ENCODE measurements around the gene PACSIN2. TPM values are rescaled to one million over a fixed set of nuclear protein-coding genes. Genes with fewer than 3 reads are reported as not detected.

PACSIN2 gene
- total RNA-seq, 1 donor from 2014 or later = 93.7 TPM

- Mint-ChIP-seq H3K27me3 (ENCODE audit: unreplicated experiment) (no peaks in the 10 kb centered on the region), H3K4me1 (ENCODE audit: unreplicated experiment) (peaks cover 28% of the 10 kb centered on the region), H3K9me3 (ENCODE audit: unreplicated experiment) (no peaks in the 10 kb centered on the region), H3K36me3 (ENCODE audit: low read depth, unreplicated experiment) (no peaks in the 10 kb centered on the region), H3K4me3 (ENCODE audit: unreplicated experiment) (no peak overlapping the region), H3K27ac (ENCODE audit: unreplicated experiment) (peak overlapping the region; percentile 30)
- TF ChIP-seq CTCF (IDR thresholded peaks at IDR 0.05; ENCODE audit: unreplicated experiment) = no peak
- no peak for DNase-seq (ENCODE audit: low spot score)
Observed at GRCh38 chr22:42932197-42932519, 82.8 kb downstream of the PACSIN2 start.

GRCh38 chr22:42931421-42932196, 83.3 kb downstream of the PACSIN2 start:
- no peaks in the 10 kb centered on the region for H3K36me3 Mint-ChIP-seq (ENCODE audit: low read depth, unreplicated experiment)
- H3K27ac Mint-ChIP-seq (ENCODE audit: unreplicated experiment) = peak overlapping the region; percentile 30
- no peak overlapping the region for H3K4me3 Mint-ChIP-seq (ENCODE audit: unreplicated experiment)
- no peak for TF ChIP-seq CTCF (IDR thresholded peaks at IDR 0.05; ENCODE audit: unreplicated experiment)
- no peaks in the 10 kb centered on the region for H3K27me3 Mint-ChIP-seq (ENCODE audit: unreplicated experiment)
- peaks cover 28% of the 10 kb centered on the region for H3K4me1 Mint-ChIP-seq (ENCODE audit: unreplicated experiment)
- no peak for DNase-seq (ENCODE audit: low spot score)
- no peaks in the 10 kb centered on the region for H3K9me3 Mint-ChIP-seq (ENCODE audit: unreplicated experiment)

DNA sequence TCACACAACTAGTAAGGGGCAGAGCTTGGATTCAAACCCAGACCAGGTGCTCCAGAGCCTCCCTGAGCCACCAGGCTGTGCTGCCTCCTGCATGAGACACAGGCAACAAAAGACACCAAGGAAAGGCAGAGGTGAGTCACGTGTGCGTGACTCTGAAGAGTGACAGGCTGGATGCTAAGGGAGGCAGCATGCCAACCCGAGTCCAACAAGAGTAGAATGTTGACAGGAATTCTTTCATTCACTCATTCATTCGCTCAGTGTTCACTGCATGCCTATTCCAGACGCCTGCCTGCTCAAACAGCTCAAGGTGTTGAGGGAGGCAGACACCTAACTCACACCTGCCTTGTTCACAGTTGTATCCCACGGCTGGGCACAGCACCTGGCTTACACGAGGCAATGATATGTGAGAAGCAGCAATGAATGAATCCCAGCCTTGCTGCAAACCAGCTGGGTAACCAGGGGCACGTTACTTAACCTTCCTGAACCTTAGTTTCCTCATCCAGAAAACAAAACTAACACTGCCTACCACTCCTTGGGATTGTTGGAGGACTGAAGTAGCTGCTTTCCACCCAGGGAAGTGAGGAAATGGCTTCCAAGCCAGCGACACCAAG, 84.0 kb downstream of the PACSIN2 start:
- no peaks in the 10 kb centered on the region for H3K36me3 Mint-ChIP-seq (ENCODE audit: low read depth, unreplicated experiment)
- no peak for TF ChIP-seq CTCF (IDR thresholded peaks at IDR 0.05; ENCODE audit: unreplicated experiment)
- no peaks in the 10 kb centered on the region for H3K9me3 Mint-ChIP-seq (ENCODE audit: unreplicated experiment)
- peaks cover 33% of the 10 kb centered on the region for H3K4me1 Mint-ChIP-seq (ENCODE audit: unreplicated experiment)
- no peaks in the 10 kb centered on the region for H3K27me3 Mint-ChIP-seq (ENCODE audit: unreplicated experiment)
- no peak for DNase-seq (ENCODE audit: low spot score)
- H3K4me3 Mint-ChIP-seq (ENCODE audit: unreplicated experiment) = no peak overlapping the region
- H3K27ac Mint-ChIP-seq (ENCODE audit: unreplicated experiment) = no peak overlapping the region

DNA sequence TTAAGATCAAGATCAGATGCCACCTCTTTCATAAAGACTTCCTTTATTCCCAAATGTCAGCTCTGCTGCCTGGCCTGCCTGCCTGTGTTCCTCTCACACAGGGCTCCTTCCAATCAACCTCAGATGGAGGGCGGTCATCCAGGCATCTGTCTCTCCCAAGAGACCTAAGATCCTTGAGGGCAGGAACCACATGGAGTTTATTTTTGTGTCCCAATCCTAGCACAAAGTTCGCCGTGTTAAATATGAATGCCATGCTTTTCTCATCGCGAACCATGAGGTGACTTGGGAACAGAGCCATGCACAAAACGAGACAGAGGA, 85.2 kb downstream of the PACSIN2 start:
- H3K36me3 Mint-ChIP-seq (ENCODE audit: low read depth, unreplicated experiment) = no peaks in the 10 kb centered on the region
- no peaks in the 10 kb centered on the region for H3K27me3 Mint-ChIP-seq (ENCODE audit: unreplicated experiment)
- H3K9me3 Mint-ChIP-seq (ENCODE audit: unreplicated experiment) = no peaks in the 10 kb centered on the region
- TF ChIP-seq CTCF (IDR thresholded peaks at IDR 0.05; ENCODE audit: unreplicated experiment) = no peak
- H3K4me3 Mint-ChIP-seq (ENCODE audit: unreplicated experiment) = no peak overlapping the region
- H3K4me1 Mint-ChIP-seq (ENCODE audit: unreplicated experiment) = peaks cover 35% of the 10 kb centered on the region
- DNase-seq (ENCODE audit: low spot score) = no peak
- peak overlapping the region; percentile 11 for H3K27ac Mint-ChIP-seq (ENCODE audit: unreplicated experiment)

Measured in endothelial cell (in vitro differentiated cells).